ENCODE results near the gene A4GALT.
"Not testable (repeated sequence)": the region's sequence is repeated elsewhere in the genome, so short reads cannot be mapped to it uniquely, and the experiment has no call there.

The A4GALT gene
- 0 to 0.07 reads per million in 2 donors for total RNA-seq

GRCh38 chr22:42720263-42721044, at the start of gene A4GALT:
TSS of gene A4GALT (minus strand) at chr22:42720870. CDS start at chr22:42693951, 26,919 bp downstream.
- DNase-seq, result no peak

GRCh38 chr22:42770448-42770726, 49.7 kb upstream of the A4GALT start:
- DNase-seq, result no peak

GRCh38 chr22:42769574-42770447, 49.1 kb upstream of the A4GALT start:
- no peak for DNase-seq

- no peak for DNase-seq
Measured at GRCh38 chr22:42769238-42769573, 48.5 kb upstream of the A4GALT start.

GRCh38 chr22:42768385-42769035, 47.8 kb upstream of the A4GALT start:
- no peak for DNase-seq

- DNase-seq, result no peak
Measured at GRCh38 chr22:42766860-42767259, 46.2 kb upstream of the A4GALT start.

- no peak for DNase-seq
Measured at GRCh38 chr22:42764895-42765363, 44.3 kb upstream of the A4GALT start.

- no peak for DNase-seq
Measured at GRCh38 chr22:42763965-42764480, 43.4 kb upstream of the A4GALT start.

- no peak for DNase-seq
Measured at GRCh38 chr22:42760806-42761565, 40.3 kb upstream of the A4GALT start.

- no peak for DNase-seq
Measured at GRCh38 chr22:42758931-42759629, 38.4 kb upstream of the A4GALT start.

- DNase-seq, result not testable (repeated sequence)
Measured at GRCh38 chr22:42755553-42755952, 34.9 kb upstream of the A4GALT start.

GRCh38 chr22:42755121-42755520, 34.5 kb upstream of the A4GALT start:
- DNase-seq, result not testable (repeated sequence)

- no peak for DNase-seq
Measured at GRCh38 chr22:42754658-42755057, 34.0 kb upstream of the A4GALT start.

GRCh38 chr22:42752912-42753311, 32.2 kb upstream of the A4GALT start:
- no peak for DNase-seq

- no peak for DNase-seq
Measured at GRCh38 chr22:42752230-42752746, 31.6 kb upstream of the A4GALT start.

- DNase-seq, result not testable (repeated sequence)
Measured at GRCh38 chr22:42750421-42750820, 29.8 kb upstream of the A4GALT start.

- no peak for DNase-seq
Measured at GRCh38 chr22:42747701-42748513, 27.2 kb upstream of the A4GALT start.

GRCh38 chr22:42745118-42745517, 24.4 kb upstream of the A4GALT start:
- no peak for DNase-seq

GRCh38 chr22:42743501-42743991, 22.9 kb upstream of the A4GALT start:
- no peak for DNase-seq

GRCh38 chr22:42742940-42743339, 22.3 kb upstream of the A4GALT start:
- DNase-seq, result no peak

All from T-helper 2 cell (primary cell).